ENCODE measurements around the gene DNAJB13.

Gene DNAJB13

GRCh38 chr11:73997120-73997770 is 46.4 kb downstream of the DNAJB13 start:
- Histone ChIP-seq H3K4me1 (ENCODE audit: control insufficient read depth, insufficient read depth, low read length) (no peaks in the 10 kb centered on the region), H3K9me3 (ENCODE audit: control insufficient read depth, insufficient read depth, low read depth, low read length) (no peaks in the 10 kb centered on the region), H3K36me3 (ENCODE audit: control insufficient read depth in 2 of 2, insufficient read depth in 1 of 2, low read length in 2 of 2) (no peaks in the 10 kb centered on the region), H3K4me3 (ENCODE audit: low read depth, low read length) (no peak overlapping the region), H3K27ac (ENCODE audit: extremely low read depth, low read depth, low read length) (no peak overlapping the region)
- TF ChIP-seq ZNF629 (tag by site-specific recombination; IDR thresholded peaks at IDR 0.05): no peak
- TF ChIP-seq ZEB2 (tag by site-specific recombination; IDR thresholded peaks at IDR 0.05): no peak
- no peak for TF ChIP-seq GLIS1 (tag by site-specific recombination; IDR thresholded peaks at IDR 0.05)
- TF ChIP-seq REPIN1 (tag by site-specific recombination; IDR thresholded peaks at IDR 0.05; ENCODE audit: low read depth): no peak
- no peak for TF ChIP-seq ZNF350 (tag by site-specific recombination; IDR thresholded peaks at IDR 0.05)
- TF ChIP-seq ZNF670 (tag by site-specific recombination; IDR thresholded peaks at IDR 0.05; ENCODE audit: low read depth): no peak
- no peak for TF ChIP-seq ZNF521 (tag by site-specific recombination; IDR thresholded peaks at IDR 0.05)
- no peak for TF ChIP-seq ZNF777 (tag by site-specific recombination; IDR thresholded peaks at IDR 0.05; ENCODE audit: borderline replicate concordance)
- TF ChIP-seq ZNF792 (tag by site-specific recombination; IDR thresholded peaks at IDR 0.05): no peak
- TF ChIP-seq YY2 (tag by site-specific recombination; IDR thresholded peaks at IDR 0.05): no peak
- no peak for TF ChIP-seq SETDB1 (IDR thresholded peaks at IDR 0.05; ENCODE audit: insufficient read length, low read length)
- TF ChIP-seq ZNF335 (tag by site-specific recombination; conservative IDR thresholded peaks at IDR 0.05): no peak
- TF ChIP-seq ZNF366 (tag by site-specific recombination; conservative IDR thresholded peaks at IDR 0.05): no peak
- POLR2A ChIA-PET: no interaction called here
- CTCF ChIA-PET: interaction anchor here (0.7 kb wide), 1 partner anchor 211 kb away, joined by 3 read pairs; no protein-coding TSS in a partner anchor

DNA sequence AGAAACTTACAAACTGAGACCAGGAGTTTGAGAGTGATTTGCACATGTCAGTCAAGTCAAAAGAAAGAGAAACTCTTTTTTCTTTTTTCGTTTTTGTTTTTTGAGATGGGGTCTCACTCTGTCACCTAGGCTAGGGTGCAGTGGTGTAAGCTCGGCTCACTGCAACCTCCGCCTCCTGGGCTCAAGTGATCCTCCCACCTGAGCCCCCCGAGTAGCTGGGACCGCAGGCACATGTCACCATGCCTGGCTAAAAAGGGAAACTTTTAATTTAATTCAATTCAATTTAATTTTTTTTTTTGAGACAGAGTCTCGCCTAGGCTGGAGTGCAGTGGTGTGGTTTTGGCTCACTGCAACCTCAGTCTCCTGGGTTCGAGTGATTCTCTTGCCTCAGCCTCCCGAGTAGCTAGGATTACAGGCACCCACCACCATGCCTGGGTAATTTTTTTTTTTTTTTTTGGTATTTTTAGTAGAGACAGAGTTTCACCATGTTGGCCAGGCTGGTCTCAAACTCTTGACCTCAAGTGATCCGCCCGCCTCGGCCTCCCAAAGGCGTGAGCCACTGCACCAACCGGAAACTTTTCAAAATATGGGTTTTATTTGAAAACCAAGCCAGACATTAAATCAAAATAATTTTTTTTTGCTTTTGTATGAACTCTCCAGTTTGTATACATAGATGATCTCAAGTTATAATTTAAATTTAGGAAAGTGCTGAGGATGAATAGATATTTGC is 48.2 kb downstream of the DNAJB13 start:
- H3K4me1 ChIP-seq (ENCODE audit: control insufficient read depth, insufficient read depth, low read length): no peaks in the 10 kb centered on the region
- TF ChIP-seq SP2 (tag by site-specific recombination; IDR thresholded peaks at IDR 0.05) (no peak), ZNF391 (tag by site-specific recombination; IDR thresholded peaks at IDR 0.05; ENCODE audit: borderline replicate concordance, low read depth) (no peak), ZFP41 (tag by site-specific recombination; IDR thresholded peaks at IDR 0.05; ENCODE audit: borderline replicate concordance) (no peak), ZNF274 (IDR thresholded peaks at IDR 0.05; ENCODE audit: low read length) (no peak), ZNF274 (tag by site-specific recombination; IDR thresholded peaks at IDR 0.05; ENCODE audit: borderline replicate concordance) (no peak), ZNF266 (tag by site-specific recombination; IDR thresholded peaks at IDR 0.05; ENCODE audit: low read depth) (no peak), ZNF701 (tag by site-specific recombination; IDR thresholded peaks at IDR 0.05) (no peak), REPIN1 (tag by site-specific recombination; IDR thresholded peaks at IDR 0.05; ENCODE audit: low read depth) (no peak), SCRT2 (tag by site-specific recombination; IDR thresholded peaks at IDR 0.05) (no peak), ZNF140 (tag by site-specific recombination; IDR thresholded peaks at IDR 0.05) (no peak), SETDB1 (IDR thresholded peaks at IDR 0.05; ENCODE audit: insufficient read length, low read length) (no peak), PRDM6 (tag by site-specific recombination; IDR thresholded peaks at IDR 0.05) (no peak), ZNF184 (tag by site-specific recombination; IDR thresholded peaks at IDR 0.05) (no peak), ZFP69B (tag by site-specific recombination; IDR thresholded peaks at IDR 0.05) (no peak), ZBTB7A (tag by site-specific recombination; IDR thresholded peaks at IDR 0.05; ENCODE audit: low read depth) (no peak), ZNF658 (tag by site-specific recombination; IDR thresholded peaks at IDR 0.05) (no peak), ZNF366 (tag by site-specific recombination; conservative IDR thresholded peaks at IDR 0.05) (no peak)
- TF ChIP-seq, protein P1, sequence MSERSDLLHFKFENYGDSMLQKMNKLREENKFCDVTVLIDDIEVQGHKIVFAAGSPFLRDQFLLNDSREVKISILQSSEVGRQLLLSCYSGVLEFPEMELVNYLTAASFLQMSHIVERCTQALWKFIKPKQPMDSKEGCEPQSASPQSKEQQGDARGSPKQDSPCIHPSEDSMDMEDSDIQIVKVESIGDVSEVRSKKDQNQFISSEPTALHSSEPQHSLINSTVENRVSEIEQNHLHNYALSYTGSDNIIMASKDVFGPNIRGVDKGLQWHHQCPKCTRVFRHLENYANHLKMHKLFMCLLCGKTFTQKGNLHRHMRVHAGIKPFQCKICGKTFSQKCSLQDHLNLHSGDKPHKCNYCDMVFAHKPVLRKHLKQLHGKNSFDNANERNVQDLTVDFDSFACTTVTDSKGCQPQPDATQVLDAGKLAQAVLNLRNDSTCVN (tag by site-specific recombination; optimal IDR thresholded peaks at IDR 0.05): no peak
- H3K4me3 ChIP-seq (ENCODE audit: low read depth, low read length): no peak overlapping the region
- H3K9me3 ChIP-seq (ENCODE audit: control insufficient read depth, insufficient read depth, low read depth, low read length): no peaks in the 10 kb centered on the region
- peaks cover 0 to 9% of the 10 kb centered on the region in 2 experiments; a peak in 1 of 3 replicates for H3K36me3 ChIP-seq (ENCODE audit: control insufficient read depth in 2 of 2, insufficient read depth in 1 of 2, low read length in 2 of 2)
- CTCF ChIA-PET: no interaction called here
- H3K27ac ChIP-seq (ENCODE audit: extremely low read depth, low read depth, low read length): no peak overlapping the region
- POLR2A ChIA-PET: no interaction called here

Measured in HEK293 (cell line).